ENCODE measurements around the gene VEGFB.

Gene VEGFB

GRCh38 chr11:64211181-64211872, 23.1 kb upstream of the VEGFB start:
- DNase-seq: no peak

- no peak for DNase-seq
Measured at GRCh38 chr11:64216879-64217278, 17.5 kb upstream of the VEGFB start.

- no peak for DNase-seq
Measured at GRCh38 chr11:64218628-64219353, 15.6 kb upstream of the VEGFB start.

- DNase-seq: no peak
Measured at GRCh38 chr11:64219354-64219684, 15.1 kb upstream of the VEGFB start.

GRCh38 chr11:64219755-64220154, 14.6 kb upstream of the VEGFB start:
- DNase-seq: no peak

- DNase-seq: no peak
Measured at GRCh38 chr11:64220271-64220670, 14.1 kb upstream of the VEGFB start.

- DNase-seq: no peak
Measured at GRCh38 chr11:64220798-64221197, 13.6 kb upstream of the VEGFB start.

GRCh38 chr11:64222651-64223000, 11.8 kb upstream of the VEGFB start:
- no peak for DNase-seq

GRCh38 chr11:64223001-64223651, 11.3 kb upstream of the VEGFB start:
- DNase-seq: no peak

GRCh38 chr11:64224151-64224890, 10.1 kb upstream of the VEGFB start:
- no peak for DNase-seq

- no peak for DNase-seq
Measured at GRCh38 chr11:64224891-64225607, 9.3 kb upstream of the VEGFB start.

- peak; percentile 74 for DNase-seq
Measured at GRCh38 chr11:64225608-64226506, 8.5 kb upstream of the VEGFB start, which contains the start of the genes NUDT22 and TRPT1. Gene NUDT22, plus strand, starts transcription at chr11:64226274. Its CDS starts 379 bp downstream, at chr11:64226653. Gene TRPT1, minus strand, starts transcription at chr11:64226186. Its CDS starts 326 bp downstream, at chr11:64225860.

GRCh38 chr11:64226507-64227051, 7.8 kb upstream of the VEGFB start:
- DNase-seq: no peak

- DNase-seq: no peak
Measured at GRCh38 chr11:64227405-64227956, 6.9 kb upstream of the VEGFB start.

GRCh38 chr11:64229090-64229743, 5.2 kb upstream of the VEGFB start:
- no peak for DNase-seq

GRCh38 chr11:64229744-64230170, 4.6 kb upstream of the VEGFB start:
- no peak for DNase-seq

GRCh38 chr11:64230171-64230984, 4.0 kb upstream of the VEGFB start, which contains the start of gene DNAJC4:
Gene DNAJC4, plus strand, starts transcription at chr11:64230548. Its CDS starts 307 bp downstream, at chr11:64230855.
- DNase-seq: peak; percentile 86

- DNase-seq: no peak
Measured at GRCh38 chr11:64230985-64231365, 3.4 kb upstream of the VEGFB start.

- no peak for DNase-seq
Measured at GRCh38 chr11:64231546-64231945, 2.8 kb upstream of the VEGFB start.

Data from NCI-H1048 (cell line).